Esophagus squamous epithelium (tissue), 5 donors: ENCODE data around the gene OR10G2. TPM values are rescaled to one million over a fixed set of nuclear protein-coding genes. Genes with fewer than 3 reads are reported as not detected.

Experiments
- DNase-seq: peaks from one replicate; lab custom pipeline; 2025; lab: John Stamatoyannopoulos, UW
- H3K27ac ChIP-seq, 4 donors: fragments of 200-600 bp; sonication (generic); one replicate each; pipeline ENCODE4 v1.5.1; 2016 to 2019; ENCODE audit warnings: mild to moderate bottlenecking in 1 of 4
- H3K27me3 ChIP-seq, 4 donors: fragments of 200-600 bp; sonication (generic); 1 replicate in 3 of 4; 2 replicates in 1 of 4; pipeline versions ENCODE4 v1.5.1 to v1.6.0; 2017 to 2021; ENCODE audit warnings: antibody characterized with exemption in 1 of 4
- H3K36me3 ChIP-seq, 3 donors: fragments of 200-600 bp; sonication (generic); one replicate each; pipeline ENCODE4 v1.5.1; 2016 to 2019
- H3K4me1 ChIP-seq, 3 donors: fragments of 200-600 bp; sonication (generic); one replicate each; pipeline ENCODE4 v1.5.1; 2017 to 2019
- H3K4me3 ChIP-seq, 4 donors: fragments of 200-600 bp; sonication (generic); 1 replicate in 3 of 4; 2 replicates in 1 of 4; pipeline ENCODE4 v1.5.1; 2016 to 2019; ENCODE audit warnings: mild to moderate bottlenecking in 2 of 4, moderate library complexity in 1 of 4
- H3K9me3 ChIP-seq, 3 donors: fragments of 200-600 bp; sonication (generic); one replicate each; pipeline ENCODE4 v1.5.1; 2016 to 2019
- POLR2A ChIP-seq, 4 donors: fragments of 450-650 bp; IDR thresholded peaks; one replicate each; pipeline ENCODE4 v1.6.1; 2017; ENCODE audit warnings: antibody characterized with exemption in 4 of 4, mild to moderate bottlenecking in 4 of 4, moderate library complexity in 3 of 4
- WGBS, 2 donors: methylation state at CpG; one replicate each; pipeline ENCODE4 v1.1.5; 2018; 5-methylcytosine and 5-hydroxymethylcytosine counted together
- intact Hi-C: fragments of 100-400 bp; cut with DNase I; formaldehyde crosslinking; loops from one replicate; pipeline ENCODE4 v1.15.0; 2022
- total RNA-seq, 4 donors: library from RNA; depleted of rRNA; stranded (reverse); fragments of >200 nt; gene quantifications; one replicate each; pipeline ENCODE4 v1.1.0, GENCODE V29; 2016
- TF ChIP-seq, protein P1 (sequence below), 6 experiments: fragments of 450-650 bp in 4 of 6; fragments of 200-600 bp in 2 of 6; sonication (generic) in 2 of 6; IDR thresholded peaks; one replicate each; pipeline ENCODE4 v1.5.1; 2016 to 2019; ENCODE audit warnings: antibody characterized with exemption in 6 of 6, mild to moderate bottlenecking in 4 of 6, moderate library complexity in 4 of 6
- donor health status: DM: yes; HTN: yes; CAD: no.

The OR10G2 gene, protein sequence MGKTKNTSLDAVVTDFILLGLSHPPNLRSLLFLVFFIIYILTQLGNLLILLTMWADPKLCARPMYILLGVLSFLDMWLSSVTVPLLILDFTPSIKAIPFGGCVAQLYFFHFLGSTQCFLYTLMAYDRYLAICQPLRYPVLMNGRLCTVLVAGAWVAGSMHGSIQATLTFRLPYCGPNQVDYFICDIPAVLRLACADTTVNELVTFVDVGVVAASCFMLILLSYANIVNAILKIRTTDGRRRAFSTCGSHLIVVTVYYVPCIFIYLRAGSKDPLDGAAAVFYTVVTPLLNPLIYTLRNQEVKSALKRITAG
- not detected for total RNA-seq

DNA sequence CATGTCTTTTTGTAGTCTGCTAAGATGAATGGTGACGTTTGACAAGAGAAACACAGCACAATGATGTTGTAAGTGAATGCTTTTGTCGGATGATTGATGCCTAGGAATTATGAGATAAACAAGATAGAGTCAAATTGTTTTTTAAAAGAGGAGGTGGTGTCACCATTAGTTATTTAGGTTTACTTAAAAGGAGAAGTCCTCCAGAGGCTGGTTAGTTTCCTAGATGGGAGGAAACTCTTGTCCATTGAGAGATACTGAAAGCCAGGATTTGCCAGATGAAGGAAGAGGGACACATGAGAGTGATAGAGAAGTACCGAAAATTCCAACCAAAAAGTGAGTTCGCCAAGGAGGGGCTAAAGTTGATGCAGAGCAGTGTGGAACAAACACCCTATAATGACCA, at the start of gene OR10G2:
OR10G2 (minus strand) TSS at position 101 of the 400 bp plus-strand sequence; CDS start at position 3, 98 bp downstream.
- Histone ChIP-seq H3K4me3 (no peak within 1 kb of the TSS), H3K27me3 (no peaks in the 10 kb centered on the region), H3K4me1 (peaks cover 0 to 10% (median 0%) of the 10 kb centered on the region in 3 donors), H3K36me3 (no peaks in the 10 kb centered on the region), H3K27ac (no peak within 1 kb of the TSS), H3K9me3 (no peaks in the 10 kb centered on the region)
- intact Hi-C loops, result no loop called here
- WGBS, 2 donors, result 64 to 69% methylated on average over 4 of the region's 4 CpGs
- no peak for DNase-seq
- TF ChIP-seq POLR2A (IDR thresholded peaks at IDR 0.05), result no peak
- TF ChIP-seq, protein P1, sequence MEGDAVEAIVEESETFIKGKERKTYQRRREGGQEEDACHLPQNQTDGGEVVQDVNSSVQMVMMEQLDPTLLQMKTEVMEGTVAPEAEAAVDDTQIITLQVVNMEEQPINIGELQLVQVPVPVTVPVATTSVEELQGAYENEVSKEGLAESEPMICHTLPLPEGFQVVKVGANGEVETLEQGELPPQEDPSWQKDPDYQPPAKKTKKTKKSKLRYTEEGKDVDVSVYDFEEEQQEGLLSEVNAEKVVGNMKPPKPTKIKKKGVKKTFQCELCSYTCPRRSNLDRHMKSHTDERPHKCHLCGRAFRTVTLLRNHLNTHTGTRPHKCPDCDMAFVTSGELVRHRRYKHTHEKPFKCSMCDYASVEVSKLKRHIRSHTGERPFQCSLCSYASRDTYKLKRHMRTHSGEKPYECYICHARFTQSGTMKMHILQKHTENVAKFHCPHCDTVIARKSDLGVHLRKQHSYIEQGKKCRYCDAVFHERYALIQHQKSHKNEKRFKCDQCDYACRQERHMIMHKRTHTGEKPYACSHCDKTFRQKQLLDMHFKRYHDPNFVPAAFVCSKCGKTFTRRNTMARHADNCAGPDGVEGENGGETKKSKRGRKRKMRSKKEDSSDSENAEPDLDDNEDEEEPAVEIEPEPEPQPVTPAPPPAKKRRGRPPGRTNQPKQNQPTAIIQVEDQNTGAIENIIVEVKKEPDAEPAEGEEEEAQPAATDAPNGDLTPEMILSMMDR (IDR thresholded peaks at IDR 0.05), result no peak

DNA sequence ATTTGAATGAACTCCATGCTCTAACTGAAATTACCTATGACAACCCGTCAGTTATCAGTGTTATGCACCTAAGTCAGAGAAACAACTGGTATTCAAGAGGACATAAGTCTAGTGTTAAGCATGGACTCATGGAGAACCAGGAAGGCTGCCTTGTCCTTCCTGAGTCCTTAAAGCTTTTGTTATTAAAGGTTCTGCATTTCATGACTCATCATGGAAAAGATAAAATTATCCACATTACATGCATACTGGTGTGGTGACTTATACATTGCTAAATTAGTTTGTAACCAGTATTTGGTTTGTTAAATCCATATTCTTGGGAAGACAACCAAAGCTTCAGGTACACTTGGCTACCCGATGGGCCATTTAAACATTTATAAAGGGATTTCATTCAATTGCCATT, 45.3 kb upstream of the OR10G2 start:
- H3K36me3 ChIP-seq, result no peaks in the 10 kb centered on the region
- H3K4me3 ChIP-seq, result no peak overlapping the region
- no peak for DNase-seq
- no peak overlapping the region for H3K27ac ChIP-seq
- intact Hi-C loops, result no loop called here
- no peaks in the 10 kb centered on the region for H3K27me3 ChIP-seq
- TF ChIP-seq, protein P1 (IDR thresholded peaks at IDR 0.05), result no peak
- TF ChIP-seq POLR2A (IDR thresholded peaks at IDR 0.05), result no peak
- H3K9me3 ChIP-seq, result no peaks in the 10 kb centered on the region
- H3K4me1 ChIP-seq, result no peaks in the 10 kb centered on the region
- WGBS, 2 donors, result 77 to 84% methylated on average over 2 of the region's 2 CpGs

DNA sequence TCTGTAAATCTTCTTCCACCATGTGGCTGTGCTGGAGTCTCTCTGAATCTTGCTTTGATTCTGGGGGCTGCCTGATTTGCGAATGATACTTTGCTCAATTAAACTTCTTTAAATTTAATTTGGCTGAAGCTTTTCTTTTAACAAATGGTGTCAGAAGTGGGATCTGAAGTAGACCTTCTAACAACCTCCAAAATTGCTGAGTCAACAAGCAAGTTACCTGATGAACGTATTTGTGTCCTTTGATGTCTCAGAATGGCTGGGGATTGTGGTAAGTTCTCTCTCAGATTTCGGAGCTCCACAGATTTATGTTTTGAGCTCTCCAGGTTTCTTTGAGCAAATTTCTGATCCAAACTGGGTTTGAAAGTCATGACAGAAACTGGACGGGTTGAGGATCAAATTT, 40.8 kb upstream of the OR10G2 start:
- H3K36me3 ChIP-seq, result no peaks in the 10 kb centered on the region
- no peaks in the 10 kb centered on the region for H3K9me3 ChIP-seq
- H3K27ac ChIP-seq, result no peak overlapping the region
- no peak overlapping the region for H3K4me3 ChIP-seq
- DNase-seq, result no peak
- H3K27me3 ChIP-seq, result no peaks in the 10 kb centered on the region
- no peaks in the 10 kb centered on the region for H3K4me1 ChIP-seq
- TF ChIP-seq POLR2A (IDR thresholded peaks at IDR 0.05), result no peak
- TF ChIP-seq, protein P1 (IDR thresholded peaks at IDR 0.05), result no peak
- 67 to 72% methylated on average over 4 of the region's 4 CpGs for WGBS, 2 donors
- intact Hi-C loops, result no loop called here

DNA sequence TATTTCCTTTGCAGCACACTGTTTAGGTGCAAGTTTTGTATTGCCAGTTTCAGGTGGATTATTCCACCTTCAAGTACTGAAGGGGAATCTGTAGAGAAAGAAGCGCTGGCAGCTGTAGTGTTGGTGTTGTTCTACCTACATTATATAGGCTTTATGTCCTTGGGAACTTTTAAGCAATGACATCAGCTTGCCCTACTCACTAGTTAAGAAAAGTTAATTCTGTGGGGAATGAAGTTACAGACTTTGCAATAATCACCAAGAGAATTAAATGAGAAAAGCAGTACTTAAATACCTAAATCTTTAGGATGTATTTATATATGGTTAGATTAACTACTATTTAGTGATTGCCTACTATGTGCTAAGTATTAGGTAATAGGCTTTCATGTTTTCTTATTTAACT, 39.0 kb upstream of the OR10G2 start, which contains the start of gene OR4E1:
OR4E1 (minus strand) TSS at position 101 of the 400 bp plus-strand sequence. CDS start 2,883 bp downstream, outside the sequence.
- no peaks in the 10 kb centered on the region for H3K36me3 ChIP-seq
- WGBS, 2 donors, result 76 to 83% methylated on average over 1 of the region's 1 CpG
- intact Hi-C loops, result no loop called here

DNA sequence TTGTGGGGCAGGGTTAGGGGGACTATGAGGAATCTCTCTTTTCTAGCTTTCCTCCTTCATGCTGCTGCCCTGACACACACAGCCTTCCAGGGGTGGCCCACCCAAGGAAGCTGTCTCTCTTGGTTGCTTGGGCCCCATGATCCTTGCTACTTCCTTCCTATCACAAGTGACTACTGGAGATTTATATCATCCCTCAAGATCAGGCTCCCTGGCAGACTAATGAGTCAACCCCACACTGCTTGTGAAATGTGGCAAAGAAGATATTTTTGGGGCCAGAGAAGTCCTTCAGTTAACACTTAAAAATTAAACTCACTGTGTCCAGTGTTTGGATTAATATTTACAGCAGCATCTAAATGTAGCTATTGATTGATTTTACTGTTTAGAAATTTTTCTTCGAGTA, 37.4 kb upstream of the OR10G2 start:
- no peaks in the 10 kb centered on the region for H3K9me3 ChIP-seq
- no peaks in the 10 kb centered on the region for H3K36me3 ChIP-seq
- TF ChIP-seq, protein P1 (IDR thresholded peaks at IDR 0.05), result no peak
- no peak for TF ChIP-seq POLR2A (IDR thresholded peaks at IDR 0.05)
- H3K4me1 ChIP-seq, result no peaks in the 10 kb centered on the region
- DNase-seq, result no peak
- H3K27me3 ChIP-seq, result no peaks in the 10 kb centered on the region
- no peak overlapping the region for H3K27ac ChIP-seq
- 80 to 89% methylated on average over 1 of the region's 1 CpG for WGBS, 2 donors
- no peak overlapping the region for H3K4me3 ChIP-seq
- intact Hi-C loops, result no loop called here

More for the DNA sequence above, 39.0 kb upstream of the OR10G2 start, which contains the start of gene OR4E1:
- no peaks in the 10 kb centered on the region for H3K9me3 ChIP-seq
- TF ChIP-seq, protein P1 (IDR thresholded peaks at IDR 0.05), result no peak
- no peak for TF ChIP-seq POLR2A (IDR thresholded peaks at IDR 0.05)
- H3K4me3 ChIP-seq, result no peak within 1 kb of the TSS
- no peak for DNase-seq
- H3K27ac ChIP-seq, result no peak within 1 kb of the TSS
- H3K27me3 ChIP-seq, result no peaks in the 10 kb centered on the region
- no peaks in the 10 kb centered on the region for H3K4me1 ChIP-seq
